B cell (primary cell): ENCODE data around the gene CRB3. TPM values are rescaled to one million over a fixed set of nuclear protein-coding genes. Genes with fewer than 3 reads are reported as not detected.

Source experiments
- ATAC-seq: fragments of 200-7000 bp; cut with Tn5 transposase; one replicate; pipeline ENCODE4 v1.10.0; 2021; ENCODE audit warnings: low read depth, mild to moderate bottlenecking, moderate number of reproducible peaks, moderate library complexity
- CTCF ChIA-PET: fragments of 350-600 bp; sonication (Branson Sonifier 250); formaldehyde crosslinking; loops from one replicate; lab custom pipeline; 2021; ENCODE audit warnings: antibody characterized with exemption, inconsistent platforms; lab: Charles Lee
- POLR2A ChIA-PET: fragments of 350-600 bp; sonication (Branson Sonifier 250); formaldehyde crosslinking; loops from one replicate; lab custom pipeline; 2021; ENCODE audit warnings: antibody characterized with exemption; lab: Charles Lee
- DNase-seq: peaks from one replicate; pipeline ENCODE4 v3.0.0; 2013
- H2AFZ ChIP-seq: 2 replicates; pipeline ENCODE4 v1.6.1; 2012; ENCODE audit warnings: mild to moderate bottlenecking, low read depth, low read length; ENCODE audit not compliant: insufficient read depth, poor library complexity, severe bottlenecking
- H3K27ac ChIP-seq, 2 donors: 1 replicate in 1 of 2; 2 replicates in 1 of 2; pipeline ENCODE4 v1.5.1; 2012 to 2013; ENCODE audit warnings: low read length in 2 of 2, mild to moderate bottlenecking in 2 of 2, moderate library complexity in 1 of 2
- H3K27me3 ChIP-seq, 4 experiments: fragments of 200-600 bp in 1 of 4; sonication (generic) in 1 of 4; replicated peaks in 1 of 4; 1 replicate in 2 of 4; 2 replicates in 2 of 4; pipeline versions ENCODE4 v1.6.1 to v1.7.0; 2013 to 2016; ENCODE audit warnings: low read length in 3 of 4, mild to moderate bottlenecking in 2 of 4, mixed read lengths in 1 of 4, moderate library complexity in 1 of 4; ENCODE audit not compliant: insufficient read depth in 4 of 4, control insufficient read depth in 3 of 4; ENCODE audit errors: control extremely low read depth in 1 of 4
- H3K36me3 ChIP-seq, 2 experiments: replicated peaks in 1 of 2; 1 replicate in 1 of 2; 2 replicates in 1 of 2; pipeline versions ENCODE4 v1.6.1 to v1.7.1; 2013; ENCODE audit warnings: low read length in 1 of 2; ENCODE audit not compliant: insufficient read depth in 2 of 2, control insufficient read depth in 1 of 2; ENCODE audit errors: control extremely low read depth in 1 of 2, extremely low read depth in 1 of 2
- H3K4me1 ChIP-seq, 2 donors: fragments of 200-600 bp in 1 of 2; sonication (generic) in 1 of 2; 1 replicate in 1 of 2; 2 replicates in 1 of 2; pipeline versions ENCODE4 v1.5.1 to v1.6.1; 2013 to 2017; ENCODE audit warnings: low read length in 2 of 2; ENCODE audit not compliant: control insufficient read depth in 2 of 2, insufficient read depth in 2 of 2
- H3K4me2 ChIP-seq: replicated peaks from 2 replicates; pipeline ENCODE3; 2012; ENCODE audit warnings: mild to moderate bottlenecking, low read depth, low read length; ENCODE audit not compliant: poor library complexity, severe bottlenecking
- H3K4me3 ChIP-seq, 5 experiments: fragments of 200-600 bp in 1 of 5; sonication (generic) in 1 of 5; 1 replicate in 3 of 5; 2 replicates in 2 of 5; pipeline versions ENCODE4 v1.5.1 to v1.7.0; 2011 to 2016; ENCODE audit warnings: low read length in 4 of 5, mild to moderate bottlenecking in 4 of 5, low read depth in 2 of 5, control low read depth in 1 of 5, moderate library complexity in 1 of 5; ENCODE audit not compliant: insufficient read depth in 1 of 5; ENCODE audit errors: control extremely low read depth in 1 of 5, extremely low read depth in 1 of 5
- H3K79me2 ChIP-seq: fragments of 200-600 bp; sonication (generic); one replicate; pipeline ENCODE4 v1.6.0; 2016; ENCODE audit warnings: low read length; ENCODE audit not compliant: control insufficient read depth, insufficient read depth
- H3K9ac ChIP-seq: fragments of 200-600 bp; sonication (generic); 2 replicates; pipeline ENCODE4 v1.6.1; 2017; ENCODE audit warnings: mild to moderate bottlenecking, low read length, moderate library complexity
- H3K9me3 ChIP-seq, 3 donors: one replicate each; pipeline versions ENCODE4 v1.6.1 to v1.7.1; 2013; ENCODE audit warnings: low read length in 2 of 3; ENCODE audit not compliant: control insufficient read depth in 2 of 3, insufficient read depth in 1 of 3; ENCODE audit errors: control extremely low read depth in 1 of 3
- H4K20me1 ChIP-seq: 2 replicates; pipeline ENCODE4 v1.6.0; 2012; ENCODE audit warnings: mild to moderate bottlenecking, low read length; ENCODE audit not compliant: insufficient read depth, control insufficient read depth, poor library complexity, severe bottlenecking
- H3K27ac Mint-ChIP-seq: one replicate; pipeline ENCODE4 v1.8.0; 2021; ENCODE audit warnings: mixed read lengths
- H3K27me3 Mint-ChIP-seq: one replicate; pipeline ENCODE4 v1.8.0; 2021; ENCODE audit warnings: mixed read lengths
- H3K4me1 Mint-ChIP-seq: one replicate; pipeline ENCODE4 v1.8.0; 2021; ENCODE audit warnings: mixed read lengths
- H3K4me3 Mint-ChIP-seq: one replicate; pipeline ENCODE4 v1.8.0; 2021; ENCODE audit warnings: mixed read lengths
- H3K9me3 Mint-ChIP-seq: one replicate; pipeline ENCODE4 v1.8.0; 2022; ENCODE audit warnings: mixed read lengths; ENCODE audit not compliant: insufficient read depth
- CTCF ChIP-seq: fragments of 200-600 bp; IDR thresholded peaks from one replicate; pipeline ENCODE4 v1.8.0; 2022; ENCODE audit warnings: antibody characterized with exemption, mild to moderate bottlenecking
- EZH2 ChIP-seq: IDR thresholded peaks from 2 replicates; pipeline ENCODE4 v1.6.1; 2012; ENCODE audit warnings: borderline replicate concordance, low read depth, mild to moderate bottlenecking, moderate library complexity, low read length; ENCODE audit not compliant: insufficient read depth, poor library complexity, severe bottlenecking
- WGBS: methylation state at CpG from one replicate; pipeline ENCODE4 v1.1.5; 2013; ENCODE audit warnings: missing lambda C conversion rate; ENCODE audit not compliant: insufficient coverage; 5-methylcytosine and 5-hydroxymethylcytosine counted together
- intact Hi-C: fragments of 100-400 bp; cut with micrococcal nuclease; formaldehyde crosslinking; loops from one replicate; pipeline ENCODE4 v1.10.0; 2022
- polyA plus RNA-seq: library from polyadenylated mRNA; depleted of rRNA; stranded (reverse); fragments of >200 nt; gene quantifications from 2 replicates; pipeline ENCODE4 v1.2.3, GENCODE V29; 2012
- total RNA-seq, 2 donors: library from RNA; stranded (reverse); fragments of 120-200 nt in 1 of 2; gene quantifications; 1 replicate in 1 of 2; 2 replicates in 1 of 2; pipeline versions ENCODE4 v1.2.3 to v1.2.4, GENCODE V29; 2013 to 2022

Gene CRB3
- total and polyA plus RNA-seq, 2 donors (not counting 1 experiment from before 2014, with no cell fraction given), result 2.1 to 3.6 TPM

GRCh38 chr19:6450166-6450565, 13.9 kb upstream of the CRB3 start:
- H3K9me3 Mint-ChIP-seq, result no peaks in the 10 kb centered on the region
- H3K27ac Mint-ChIP-seq, result no peak overlapping the region
- no peak overlapping the region for H3K4me3 ChIP-seq
- no peak overlapping the region for H3K4me2 ChIP-seq
- H4K20me1 ChIP-seq, result no peaks in the 10 kb centered on the region
- ChIA-PET CTCF (no interaction called here), POLR2A (no interaction called here)
- WGBS, result 91% methylated on average over 1 of the region's 5 CpGs
- intact Hi-C loops, result no loop called here
- H3K27ac ChIP-seq, result no peak overlapping the region
- no peak overlapping the region for H2AFZ ChIP-seq
- ATAC-seq (no peak), DNase-seq (no peak)
- H3K36me3 ChIP-seq, result peaks cover 0 to 8% of the 10 kb centered on the region in 2 experiments
- no peaks in the 10 kb centered on the region for H3K4me1 ChIP-seq
- no peaks in the 10 kb centered on the region for H3K4me1 Mint-ChIP-seq
- no peak for TF ChIP-seq EZH2
- TF ChIP-seq CTCF, result no peak
- H3K4me3 Mint-ChIP-seq, result no peak overlapping the region
- H3K27me3 ChIP-seq, result no peaks in the 10 kb centered on the region
- no peaks in the 10 kb centered on the region for H3K27me3 Mint-ChIP-seq
- H3K79me2 ChIP-seq, result no peaks in the 10 kb centered on the region
- peaks cover 0 to 29% (median 9%) of the 10 kb centered on the region in 3 donors for H3K9me3 ChIP-seq
- H3K9ac ChIP-seq, result no peak overlapping the region

GRCh38 chr19:6451583-6452222, 12.4 kb upstream of the CRB3 start:
- ATAC-seq, result no peak
- Histone ChIP-seq H3K79me2 (no peaks in the 10 kb centered on the region), H3K4me1 (no peaks in the 10 kb centered on the region), H3K36me3 (peaks cover 0 to 8% of the 10 kb centered on the region in 2 experiments), H2AFZ (no peak overlapping the region), H3K9ac (no peak overlapping the region), H3K9me3 (peaks cover 0 to 26% (median 9%) of the 10 kb centered on the region in 3 donors), H3K27ac (no peak overlapping the region), H3K4me2 (no peak overlapping the region), H3K27me3 (no peaks in the 10 kb centered on the region), H4K20me1 (no peaks in the 10 kb centered on the region), H3K4me3 (no peak overlapping the region)
- Mint-ChIP-seq H3K27me3 (no peaks in the 10 kb centered on the region), H3K4me3 (no peak overlapping the region), H3K27ac (no peak overlapping the region), H3K4me1 (no peaks in the 10 kb centered on the region), H3K9me3 (no peaks in the 10 kb centered on the region)
- DNase-seq, result no peak
- POLR2A ChIA-PET, result no interaction called here
- CTCF ChIA-PET, result no interaction called here
- intact Hi-C loops, result no loop called here
- WGBS, result 89% methylated on average over 4 of the region's 7 CpGs
- no peak for TF ChIP-seq EZH2
- TF ChIP-seq CTCF, result no peak
